NCI-H1694 treated with DMSO at 0.1 percent for 48 hours (cell line): ENCODE results near the gene LY86.
"Not testable (repeated sequence)": the region's sequence is repeated elsewhere in the genome, so short reads cannot be mapped to it uniquely, and the experiment has no call there.

Experiments
- DNase-seq: peaks from one replicate; lab custom pipeline; 2025; lab: John Stamatoyannopoulos, UW

LY86 gene

GRCh38 chr6:6654599-6655575 lies 66.4 kb downstream of the LY86 start:
- DNase-seq: no peak

DNA sequence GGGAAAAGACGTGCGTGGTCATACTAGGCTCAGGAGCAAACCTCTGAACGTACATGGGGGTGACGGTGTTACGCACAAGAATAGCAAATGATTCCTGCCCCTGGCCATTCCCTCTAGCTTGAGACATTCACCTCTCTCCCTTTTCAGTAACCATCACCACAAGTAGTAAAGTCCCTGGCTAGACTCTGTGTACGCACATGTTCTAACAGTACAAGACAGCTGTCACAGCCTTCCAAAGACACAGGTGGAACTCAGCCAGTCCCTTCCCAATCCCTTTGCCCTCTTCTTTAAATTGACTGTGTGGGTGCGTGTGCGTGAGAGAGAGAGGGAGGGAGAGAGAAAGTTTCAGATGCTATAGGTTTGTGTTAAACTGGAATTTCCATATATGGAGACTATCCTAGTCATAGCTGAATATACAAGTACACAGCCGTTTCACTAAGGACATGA lies 67.3 kb downstream of the LY86 start:
- no peak for DNase-seq

GRCh38 chr6:6656287-6656686 lies 67.8 kb downstream of the LY86 start:
- no peak for DNase-seq

DNA sequence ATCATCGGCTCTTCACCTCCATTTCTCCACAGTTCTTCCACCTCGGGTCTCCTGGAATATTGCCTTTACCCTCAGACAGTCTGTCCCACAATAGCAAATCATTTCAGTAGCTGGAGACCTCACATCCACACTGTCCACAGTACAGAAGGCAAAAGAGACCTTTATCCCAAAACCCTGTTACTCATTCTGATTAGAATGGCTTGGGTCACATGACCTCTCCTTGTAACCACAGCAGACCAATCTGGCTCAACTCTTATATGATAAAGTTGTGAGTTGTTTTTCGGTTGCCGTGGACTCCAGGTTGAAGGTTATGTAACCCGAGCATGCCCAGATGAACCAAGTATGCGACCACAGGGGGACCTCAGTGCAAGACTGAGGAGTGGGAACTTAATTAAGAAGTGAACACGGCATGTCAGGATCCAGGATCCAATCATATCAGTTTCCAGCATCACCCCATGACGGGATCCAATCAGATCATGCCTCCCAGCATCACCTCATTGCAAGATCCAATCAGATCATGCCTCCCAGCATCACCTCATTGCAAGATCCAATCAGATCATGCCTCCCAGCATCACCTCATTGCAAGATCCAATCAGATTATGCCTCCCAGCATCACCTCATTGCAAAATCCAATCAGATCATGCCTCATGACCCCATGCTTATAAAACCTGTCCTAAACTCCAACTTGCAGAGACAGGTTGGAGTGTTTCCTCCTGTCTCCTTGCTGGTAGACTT lies 68.7 kb downstream of the LY86 start:
- DNase-seq: no peak

GRCh38 chr6:6657820-6658217 lies 69.3 kb downstream of the LY86 start:
- no peak for DNase-seq

DNA sequence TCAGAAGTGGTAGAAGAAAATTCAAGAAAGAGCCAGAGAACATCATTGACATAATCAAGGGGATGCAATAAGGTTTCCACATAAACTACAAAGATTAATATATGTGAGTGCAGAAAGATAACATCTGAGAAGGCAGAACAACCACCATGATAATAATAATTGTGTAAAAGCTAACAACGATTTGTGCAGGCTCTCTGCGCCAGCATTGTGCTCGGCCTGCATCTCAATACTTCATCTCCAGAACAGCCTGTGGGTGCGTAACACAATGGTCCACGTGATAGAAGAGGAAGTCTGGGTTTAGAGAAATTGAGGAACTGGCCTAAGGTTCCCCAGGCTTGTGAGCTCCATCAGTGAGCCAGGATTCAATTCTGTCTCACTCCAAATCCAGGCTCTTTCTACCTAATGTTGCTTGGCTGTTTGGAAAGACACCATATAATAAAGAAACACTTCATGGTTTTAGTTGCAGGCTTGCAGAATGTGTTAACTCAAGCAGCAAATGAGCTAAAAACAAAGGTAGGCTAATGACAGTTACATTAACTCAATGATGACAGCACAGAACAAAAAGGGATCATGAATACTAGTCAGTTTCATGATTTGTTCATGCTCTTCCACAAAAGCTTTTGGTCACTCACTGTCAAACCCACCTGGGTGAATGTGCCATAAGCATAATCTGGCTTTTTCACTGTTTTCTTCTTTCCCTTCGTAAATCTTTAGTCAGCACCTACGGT lies 71.2 kb downstream of the LY86 start:
- DNase-seq: no peak

DNA sequence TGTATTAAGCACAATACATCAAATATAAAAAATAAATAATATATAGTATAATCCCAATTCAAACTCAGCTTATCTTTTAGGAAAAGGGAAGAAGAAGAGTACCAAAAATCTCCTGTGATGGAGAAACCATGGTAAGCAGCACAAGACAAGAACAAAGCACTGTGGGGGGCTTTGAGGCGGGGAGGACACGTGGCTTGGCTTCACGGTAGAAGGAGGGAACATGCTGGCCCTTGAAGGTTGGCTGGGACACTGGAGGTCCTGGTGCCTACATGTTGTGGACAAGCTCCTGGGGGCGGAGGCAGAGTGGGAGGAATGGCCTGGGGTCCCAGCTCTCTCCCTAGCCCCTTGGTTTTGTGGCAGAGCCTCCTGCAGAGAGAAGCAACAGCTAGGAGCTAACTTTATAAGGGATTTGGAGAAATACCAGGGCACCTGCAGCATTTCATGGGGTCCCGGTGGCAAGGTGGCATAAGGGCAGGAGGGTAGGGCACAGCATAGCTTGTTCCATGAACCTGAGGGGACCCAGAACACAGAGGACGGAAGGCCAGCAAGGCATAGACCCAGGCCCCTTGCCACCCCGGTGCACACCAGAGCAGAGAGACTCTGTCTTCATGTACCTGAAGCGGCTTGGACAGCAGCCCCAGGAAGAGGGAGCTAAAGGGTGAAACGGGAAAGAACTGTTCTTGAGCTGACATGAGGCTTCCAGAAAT lies 72.0 kb downstream of the LY86 start:
- no peak for DNase-seq

GRCh38 chr6:6661191-6661590 lies 72.7 kb downstream of the LY86 start:
- DNase-seq: no peak

- peak; percentile 99 for DNase-seq
Observed at GRCh38 chr6:6661684-6662083, 73.2 kb downstream of the LY86 start.

- no peak for DNase-seq
Observed at GRCh38 chr6:6663421-6664135, 75.1 kb downstream of the LY86 start.

GRCh38 chr6:6665555-6666243 lies 77.2 kb downstream of the LY86 start:
- DNase-seq: peak; percentile 86

DNA sequence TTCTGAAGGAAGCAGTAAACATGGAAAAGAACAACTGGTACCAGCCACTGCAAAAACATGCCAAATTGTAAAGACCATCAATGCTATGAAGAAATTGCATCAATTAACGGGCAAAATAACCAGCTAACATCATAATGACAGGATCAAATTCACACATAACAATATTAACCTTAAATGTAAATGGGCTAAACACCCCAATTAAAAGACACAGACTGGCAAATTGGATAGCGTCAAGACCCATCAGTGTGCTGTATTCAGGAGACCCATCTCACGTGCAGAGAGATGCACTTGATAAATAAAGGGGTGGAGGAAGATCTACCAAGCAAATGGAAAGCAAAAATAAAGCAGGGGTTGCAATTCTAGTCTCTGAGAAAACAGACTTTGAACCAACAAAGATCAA lies 81.6 kb downstream of the LY86 start:
- DNase-seq: not testable (repeated sequence)

DNA sequence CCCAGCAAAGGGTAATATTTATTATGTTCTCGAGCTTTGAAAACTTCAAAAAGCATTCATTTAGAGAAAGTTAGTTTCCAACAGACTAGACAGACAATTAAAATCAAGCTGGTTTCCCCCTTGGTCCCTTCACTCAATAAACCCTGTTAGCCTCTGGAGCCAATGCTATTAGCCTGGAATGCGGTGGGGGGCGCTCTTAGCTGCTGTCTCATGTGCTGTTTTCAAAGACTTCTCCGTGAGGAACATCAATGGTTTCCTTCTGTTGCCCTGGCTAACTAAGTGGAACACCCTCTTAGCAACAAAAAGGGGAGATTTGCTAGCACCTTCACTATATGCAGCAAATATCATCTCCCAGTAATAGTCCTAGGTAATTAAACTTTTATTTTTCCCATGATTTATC lies 86.4 kb downstream of the LY86 start:
- no peak for DNase-seq

- peak; percentile 90 for DNase-seq
Observed at GRCh38 chr6:6676910-6677441, 88.5 kb downstream of the LY86 start.

- DNase-seq: no peak
Observed at GRCh38 chr6:6678185-6678671, 89.7 kb downstream of the LY86 start.

DNA sequence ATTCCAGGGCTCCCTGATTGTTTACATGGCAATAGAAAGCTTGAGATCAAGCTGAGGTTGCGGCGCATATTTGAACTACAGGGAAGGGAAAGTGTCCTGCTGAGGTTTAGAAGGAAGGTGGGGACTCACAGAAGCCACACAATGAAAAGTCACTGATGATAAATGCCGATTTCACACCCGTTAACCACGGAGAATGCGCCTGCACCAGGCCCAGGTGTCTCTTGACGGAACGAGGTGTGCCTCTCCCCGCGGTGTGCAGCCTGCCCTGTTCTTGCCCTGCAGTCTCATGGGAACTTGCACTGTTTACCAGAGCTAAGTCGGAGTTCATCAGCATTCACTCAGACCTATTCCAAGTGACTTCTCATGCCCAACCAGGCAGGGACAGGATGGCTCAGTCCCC lies 90.3 kb downstream of the LY86 start:
- DNase-seq: no peak

DNA sequence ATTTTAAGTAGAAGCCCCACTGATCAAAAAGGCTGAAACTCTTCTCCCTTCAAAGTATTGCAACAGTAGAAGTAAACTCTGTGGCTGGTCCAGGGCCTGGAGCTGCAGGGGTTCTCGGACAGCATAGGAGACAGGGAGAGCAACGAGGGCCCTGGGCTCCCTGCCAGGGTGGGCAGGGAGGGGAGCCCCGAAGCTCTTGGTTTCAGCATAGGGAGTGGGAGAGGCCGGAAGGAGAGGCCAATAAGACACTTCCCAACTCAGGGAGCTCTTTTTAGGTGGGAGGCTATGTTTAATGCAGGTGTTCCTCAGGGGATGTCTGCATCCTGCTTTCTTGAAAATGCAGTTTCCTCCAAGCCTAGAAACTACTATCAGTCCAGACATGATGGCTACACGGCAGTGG lies 91.1 kb downstream of the LY86 start:
- DNase-seq: no peak

GRCh38 chr6:6680526-6680925 lies 92.0 kb downstream of the LY86 start:
- DNase-seq: peak; percentile 36

- DNase-seq: no peak
Observed at GRCh38 chr6:6681075-6681849, 92.7 kb downstream of the LY86 start.
